K562 (cell line): ENCODE results near the gene LRRC74B. TPM values are rescaled to one million over a fixed set of nuclear protein-coding genes. Genes with fewer than 3 reads are reported as not detected.
A peak's percentile ranks its signal among the peaks of the same experiment; 100 is the strongest.

Experiments
- MAFK ChIP-seq: IDR thresholded peaks from 2 replicates; pipeline ENCODE4 v1.6.1; 2011; ENCODE audit warnings: low read length, improper control_type of control experiment
- RAD21 ChIP-seq, 2 experiments: fragments of 250-450 bp in 1 of 2; fragments of 450-650 bp in 1 of 2; sonication (Bioruptor Pico) in 1 of 2; formaldehyde crosslinking in 1 of 2; IDR thresholded peaks in 1 of 2; conservative IDR thresholded peaks in 1 of 2; 2 replicates each; pipeline versions ENCODE4 v1.4.0 to v1.8.0; 2020 to 2022; ENCODE audit warnings: mild to moderate bottlenecking in 2 of 2, moderate library complexity in 1 of 2
- UBTF ChIP-seq, 2 experiments: IDR thresholded peaks; 2 replicates each; pipeline ENCODE4 v1.6.1; 2012; ENCODE audit warnings: improper control_type of control experiment in 2 of 2, low read depth in 2 of 2, low read length in 2 of 2, borderline replicate concordance in 1 of 2
- ZBTB26 ChIP-seq: fragments of 450-650 bp; formaldehyde crosslinking; IDR thresholded peaks from 2 replicates; pipeline ENCODE4 v1.4.0; 2022; ENCODE audit warnings: missing genetic modification characterization
- ZNF3 ChIP-seq: fragments of 250-450 bp; sonication (Bioruptor Pico); IDR thresholded peaks from 2 replicates; pipeline ENCODE4 v1.5.0; 2021; ENCODE audit warnings: mild to moderate bottlenecking, moderate library complexity
- polyA plus RNA-seq, 8 experiments: library from polyadenylated mRNA; depleted of rRNA in 4 of 8; stranded (reverse) in 5 of 8; unstranded in 3 of 8; fragments of >200 nt; fragmentation: Nextera tagmentation in 2 of 8; fragmentation: Illumina TruSeq in 1 of 8; extraction: Ambion mirVana in 2 of 8; extraction: Trizol in 1 of 8; gene quantifications; 2 replicates each; pipeline versions ENCODE4 v1.2.1 to v1.2.3, GENCODE V29; 2011 to 2014; ENCODE audit warnings: inconsistent platforms in 1 of 8, missing spikeins in 1 of 8
- total RNA-seq, 7 experiments: library from RNA; depleted of rRNA in 6 of 7; stranded (reverse); fragments of >200 nt in 6 of 7; fragmentation: Illumina TruSeq in 2 of 7; extraction: Trizol in 2 of 7; gene quantifications; 2 replicates each; pipeline versions ENCODE4 v1.2.1 to v1.2.3, GENCODE V29; 2011 to 2021; ENCODE audit warnings: low replicate concordance in 1 of 7
- TF ChIP-seq, protein P1 (sequence below): sonication (generic); formaldehyde crosslinking; IDR thresholded peaks from 2 replicates; pipeline ENCODE4 v1.8.0; 2022; ENCODE audit warnings: mild to moderate bottlenecking, missing genetic modification reagents
- TF ChIP-seq, protein P2 (sequence below), 2 experiments: fragments of 150-350 bp in 1 of 2; IDR thresholded peaks; 2 replicates each; pipeline ENCODE4 v1.6.1; 2012 to 2016; ENCODE audit warnings: low read depth in 2 of 2, low read length in 2 of 2, mild to moderate bottlenecking in 1 of 2, moderate library complexity in 1 of 2
- TF ChIP-seq, protein P3 (sequence below): sonication (generic); formaldehyde crosslinking; IDR thresholded peaks from 2 replicates; pipeline ENCODE4 v1.8.1; 2023; ENCODE audit warnings: mild to moderate bottlenecking, missing genetic modification reagents
- TF ChIP-seq, protein P4 (sequence below): fragments of 450-650 bp; formaldehyde crosslinking; IDR thresholded peaks from 2 replicates; pipeline ENCODE4 v1.4.0; 2022; ENCODE audit warnings: missing genetic modification characterization

LRRC74B gene
- total and polyA plus RNA-seq, 9 of the 15 experiments (the other 6 are each of a cell fraction or from before 2014, with no cell fraction given) = not detected

DNA sequence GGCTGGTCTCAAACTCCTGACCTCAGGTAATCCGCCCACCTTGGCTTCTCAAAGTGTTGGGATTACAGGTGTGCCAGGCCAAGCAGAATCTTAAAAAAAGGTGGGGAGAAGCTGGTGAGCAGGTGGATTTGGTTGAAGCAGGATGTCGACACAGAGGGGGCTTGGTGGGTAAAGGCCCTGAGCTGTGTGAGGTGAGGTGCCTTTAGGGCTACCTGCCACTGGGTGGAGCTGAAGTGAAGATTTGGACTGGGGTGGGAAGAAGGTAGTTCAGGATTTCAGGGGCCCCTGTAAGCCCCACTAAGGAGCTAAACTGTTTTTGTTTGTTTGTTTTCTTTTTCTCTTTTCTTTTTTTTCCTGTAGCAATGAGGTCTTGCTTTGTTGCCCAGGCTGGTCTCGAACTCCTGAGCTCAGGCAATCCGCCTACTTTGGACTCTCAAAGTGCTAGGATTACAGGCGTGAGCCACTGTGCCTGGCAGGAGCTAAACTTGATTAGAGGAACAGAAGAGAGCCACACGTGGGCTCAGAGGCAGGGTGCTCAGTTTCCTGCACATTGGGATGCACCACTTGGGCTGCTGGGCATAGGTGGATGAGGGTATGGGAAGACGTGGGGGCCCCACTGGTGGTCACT is 24.8 kb upstream of the LRRC74B start (continued):
- TF ChIP-seq, protein P1, sequence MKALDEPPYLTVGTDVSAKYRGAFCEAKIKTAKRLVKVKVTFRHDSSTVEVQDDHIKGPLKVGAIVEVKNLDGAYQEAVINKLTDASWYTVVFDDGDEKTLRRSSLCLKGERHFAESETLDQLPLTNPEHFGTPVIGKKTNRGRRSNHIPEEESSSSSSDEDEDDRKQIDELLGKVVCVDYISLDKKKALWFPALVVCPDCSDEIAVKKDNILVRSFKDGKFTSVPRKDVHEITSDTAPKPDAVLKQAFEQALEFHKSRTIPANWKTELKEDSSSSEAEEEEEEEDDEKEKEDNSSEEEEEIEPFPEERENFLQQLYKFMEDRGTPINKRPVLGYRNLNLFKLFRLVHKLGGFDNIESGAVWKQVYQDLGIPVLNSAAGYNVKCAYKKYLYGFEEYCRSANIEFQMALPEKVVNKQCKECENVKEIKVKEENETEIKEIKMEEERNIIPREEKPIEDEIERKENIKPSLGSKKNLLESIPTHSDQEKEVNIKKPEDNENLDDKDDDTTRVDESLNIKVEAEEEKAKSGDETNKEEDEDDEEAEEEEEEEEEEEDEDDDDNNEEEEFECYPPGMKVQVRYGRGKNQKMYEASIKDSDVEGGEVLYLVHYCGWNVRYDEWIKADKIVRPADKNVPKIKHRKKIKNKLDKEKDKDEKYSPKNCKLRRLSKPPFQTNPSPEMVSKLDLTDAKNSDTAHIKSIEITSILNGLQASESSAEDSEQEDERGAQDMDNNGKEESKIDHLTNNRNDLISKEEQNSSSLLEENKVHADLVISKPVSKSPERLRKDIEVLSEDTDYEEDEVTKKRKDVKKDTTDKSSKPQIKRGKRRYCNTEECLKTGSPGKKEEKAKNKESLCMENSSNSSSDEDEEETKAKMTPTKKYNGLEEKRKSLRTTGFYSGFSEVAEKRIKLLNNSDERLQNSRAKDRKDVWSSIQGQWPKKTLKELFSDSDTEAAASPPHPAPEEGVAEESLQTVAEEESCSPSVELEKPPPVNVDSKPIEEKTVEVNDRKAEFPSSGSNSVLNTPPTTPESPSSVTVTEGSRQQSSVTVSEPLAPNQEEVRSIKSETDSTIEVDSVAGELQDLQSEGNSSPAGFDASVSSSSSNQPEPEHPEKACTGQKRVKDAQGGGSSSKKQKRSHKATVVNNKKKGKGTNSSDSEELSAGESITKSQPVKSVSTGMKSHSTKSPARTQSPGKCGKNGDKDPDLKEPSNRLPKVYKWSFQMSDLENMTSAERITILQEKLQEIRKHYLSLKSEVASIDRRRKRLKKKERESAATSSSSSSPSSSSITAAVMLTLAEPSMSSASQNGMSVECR = no peak
- peak in 1 of 2 experiments; percentile 93; a peak in 3 of 4 replicates for TF ChIP-seq RAD21 (CRISPR knock-in tag; conservative IDR thresholded peaks at IDR 0.05 in 1 of 2, IDR thresholded peaks at IDR 0.05 in 1 of 2)
- TF ChIP-seq UBTF (IDR thresholded peaks at IDR 0.05; ENCODE audit: borderline replicate concordance in 1 of 2, low read depth in 2 of 2, low read length in 2 of 2) = 0 out of 4 replicates have a peak, but pooled peaks of 1 of the 2 experiments have one; percentile 32
- TF ChIP-seq ZBTB26 (CRISPR knock-in tag) = 0 out of 2 replicates have a peak, but pooled peaks have one; percentile 74
- TF ChIP-seq ZNF3 (CRISPR knock-in tag) = no peak
- TF ChIP-seq, protein P2, sequence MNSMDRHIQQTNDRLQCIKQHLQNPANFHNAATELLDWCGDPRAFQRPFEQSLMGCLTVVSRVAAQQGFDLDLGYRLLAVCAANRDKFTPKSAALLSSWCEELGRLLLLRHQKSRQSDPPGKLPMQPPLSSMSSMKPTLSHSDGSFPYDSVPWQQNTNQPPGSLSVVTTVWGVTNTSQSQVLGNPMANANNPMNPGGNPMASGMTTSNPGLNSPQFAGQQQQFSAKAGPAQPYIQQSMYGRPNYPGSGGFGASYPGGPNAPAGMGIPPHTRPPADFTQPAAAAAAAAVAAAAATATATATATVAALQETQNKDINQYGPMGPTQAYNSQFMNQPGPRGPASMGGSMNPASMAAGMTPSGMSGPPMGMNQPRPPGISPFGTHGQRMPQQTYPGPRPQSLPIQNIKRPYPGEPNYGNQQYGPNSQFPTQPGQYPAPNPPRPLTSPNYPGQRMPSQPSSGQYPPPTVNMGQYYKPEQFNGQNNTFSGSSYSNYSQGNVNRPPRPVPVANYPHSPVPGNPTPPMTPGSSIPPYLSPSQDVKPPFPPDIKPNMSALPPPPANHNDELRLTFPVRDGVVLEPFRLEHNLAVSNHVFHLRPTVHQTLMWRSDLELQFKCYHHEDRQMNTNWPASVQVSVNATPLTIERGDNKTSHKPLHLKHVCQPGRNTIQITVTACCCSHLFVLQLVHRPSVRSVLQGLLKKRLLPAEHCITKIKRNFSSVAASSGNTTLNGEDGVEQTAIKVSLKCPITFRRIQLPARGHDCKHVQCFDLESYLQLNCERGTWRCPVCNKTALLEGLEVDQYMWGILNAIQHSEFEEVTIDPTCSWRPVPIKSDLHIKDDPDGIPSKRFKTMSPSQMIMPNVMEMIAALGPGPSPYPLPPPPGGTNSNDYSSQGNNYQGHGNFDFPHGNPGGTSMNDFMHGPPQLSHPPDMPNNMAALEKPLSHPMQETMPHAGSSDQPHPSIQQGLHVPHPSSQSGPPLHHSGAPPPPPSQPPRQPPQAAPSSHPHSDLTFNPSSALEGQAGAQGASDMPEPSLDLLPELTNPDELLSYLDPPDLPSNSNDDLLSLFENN (IDR thresholded peaks at IDR 0.05; ENCODE audit: low read depth in 2 of 2, low read length in 2 of 2) = 0 out of 4 replicates have a peak, but pooled peaks of 1 of the 2 experiments have one; percentile 25
- TF ChIP-seq, protein P3, sequence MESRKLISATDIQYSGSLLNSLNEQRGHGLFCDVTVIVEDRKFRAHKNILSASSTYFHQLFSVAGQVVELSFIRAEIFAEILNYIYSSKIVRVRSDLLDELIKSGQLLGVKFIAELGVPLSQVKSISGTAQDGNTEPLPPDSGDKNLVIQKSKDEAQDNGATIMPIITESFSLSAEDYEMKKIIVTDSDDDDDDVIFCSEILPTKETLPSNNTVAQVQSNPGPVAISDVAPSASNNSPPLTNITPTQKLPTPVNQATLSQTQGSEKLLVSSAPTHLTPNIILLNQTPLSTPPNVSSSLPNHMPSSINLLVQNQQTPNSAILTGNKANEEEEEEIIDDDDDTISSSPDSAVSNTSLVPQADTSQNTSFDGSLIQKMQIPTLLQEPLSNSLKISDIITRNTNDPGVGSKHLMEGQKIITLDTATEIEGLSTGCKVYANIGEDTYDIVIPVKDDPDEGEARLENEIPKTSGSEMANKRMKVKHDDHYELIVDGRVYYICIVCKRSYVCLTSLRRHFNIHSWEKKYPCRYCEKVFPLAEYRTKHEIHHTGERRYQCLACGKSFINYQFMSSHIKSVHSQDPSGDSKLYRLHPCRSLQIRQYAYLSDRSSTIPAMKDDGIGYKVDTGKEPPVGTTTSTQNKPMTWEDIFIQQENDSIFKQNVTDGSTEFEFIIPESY = no peak
- TF ChIP-seq, protein P4, sequence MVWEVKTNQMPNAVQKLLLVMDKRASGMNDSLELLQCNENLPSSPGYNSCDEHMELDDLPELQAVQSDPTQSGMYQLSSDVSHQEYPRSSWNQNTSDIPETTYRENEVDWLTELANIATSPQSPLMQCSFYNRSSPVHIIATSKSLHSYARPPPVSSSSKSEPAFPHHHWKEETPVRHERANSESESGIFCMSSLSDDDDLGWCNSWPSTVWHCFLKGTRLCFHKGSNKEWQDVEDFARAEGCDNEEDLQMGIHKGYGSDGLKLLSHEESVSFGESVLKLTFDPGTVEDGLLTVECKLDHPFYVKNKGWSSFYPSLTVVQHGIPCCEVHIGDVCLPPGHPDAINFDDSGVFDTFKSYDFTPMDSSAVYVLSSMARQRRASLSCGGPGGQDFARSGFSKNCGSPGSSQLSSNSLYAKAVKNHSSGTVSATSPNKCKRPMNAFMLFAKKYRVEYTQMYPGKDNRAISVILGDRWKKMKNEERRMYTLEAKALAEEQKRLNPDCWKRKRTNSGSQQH (CRISPR knock-in tag) = peak; percentile 9
- peak; percentile 5; the same call in 1 of the 2 replicates for TF ChIP-seq MAFK
